ENCODE results near the gene KRT27.

GRCh38 chr17:40765657-40766056 lies 16.7 kb downstream of the KRT27 start:
- TF ChIP-seq CTCF (IDR thresholded peaks at IDR 0.05), result no peak
- TF ChIP-seq POLR2A (IDR thresholded peaks at IDR 0.05), result no peak
